Activated CD8-positive, alpha-beta T cell treated with anti-CD3 and anti-CD28 coated beads for 36 hours (primary cell): ENCODE data around the gene EIF2S3. TPM values are rescaled to one million over a fixed set of nuclear protein-coding genes. Genes with fewer than 3 reads are reported as not detected.

Source experiments
- ATAC-seq: fragments of 200-7000 bp; cut with Tn5 transposase; one replicate; pipeline ENCODE4 v1.10.0; 2021; ENCODE audit warnings: mild to moderate bottlenecking, moderate library complexity
- CTCF ChIA-PET: fragments of 350-600 bp; sonication (Branson Sonifier 250); formaldehyde crosslinking; loops from one replicate; lab custom pipeline; 2021; ENCODE audit warnings: antibody characterized with exemption; lab: Charles Lee
- POLR2A ChIA-PET: fragments of 350-600 bp; sonication (Branson Sonifier 250); formaldehyde crosslinking; loops from one replicate; lab custom pipeline; 2021; ENCODE audit warnings: antibody characterized with exemption; lab: Charles Lee
- DNase-seq: peaks from one replicate; pipeline ENCODE4 v3.0.0-alpha.2; 2020
- H3K27ac Mint-ChIP-seq: one replicate; pipeline ENCODE4 v1.8.0; 2021; ENCODE audit warnings: mild to moderate bottlenecking, mixed read lengths
- H3K27me3 Mint-ChIP-seq: one replicate; pipeline ENCODE4 v1.8.0; 2021; ENCODE audit warnings: mixed read lengths
- H3K36me3 Mint-ChIP-seq: one replicate; pipeline ENCODE4 v1.8.0; 2021; ENCODE audit warnings: low read depth, mixed read lengths
- H3K4me1 Mint-ChIP-seq: one replicate; pipeline ENCODE4 v1.8.0; 2021; ENCODE audit warnings: low read depth, mixed read lengths
- H3K4me3 Mint-ChIP-seq: one replicate; pipeline ENCODE4 v1.8.0; 2021; ENCODE audit warnings: mild to moderate bottlenecking, moderate library complexity, mixed read lengths
- H3K9me3 Mint-ChIP-seq: one replicate; pipeline ENCODE4 v1.8.0; 2021; ENCODE audit warnings: mixed read lengths
- intact Hi-C: fragments of 100-400 bp; cut with micrococcal nuclease; formaldehyde crosslinking; loops from one replicate; pipeline ENCODE4 v1.10.0; 2022
- total RNA-seq, 2 experiments: library from RNA; stranded (reverse); gene quantifications; one replicate each; pipeline ENCODE4 v1.2.3, GENCODE V29; 2021
- TF ChIP-seq, protein P1 (sequence below): fragments of 200-600 bp; IDR thresholded peaks from one replicate; pipeline ENCODE4 v1.8.0; 2022; ENCODE audit warnings: antibody characterized with exemption, mild to moderate bottlenecking

The EIF2S3 gene
- total RNA-seq, 2 experiments from 2014 or later = 350 to 366 TPM

DNA sequence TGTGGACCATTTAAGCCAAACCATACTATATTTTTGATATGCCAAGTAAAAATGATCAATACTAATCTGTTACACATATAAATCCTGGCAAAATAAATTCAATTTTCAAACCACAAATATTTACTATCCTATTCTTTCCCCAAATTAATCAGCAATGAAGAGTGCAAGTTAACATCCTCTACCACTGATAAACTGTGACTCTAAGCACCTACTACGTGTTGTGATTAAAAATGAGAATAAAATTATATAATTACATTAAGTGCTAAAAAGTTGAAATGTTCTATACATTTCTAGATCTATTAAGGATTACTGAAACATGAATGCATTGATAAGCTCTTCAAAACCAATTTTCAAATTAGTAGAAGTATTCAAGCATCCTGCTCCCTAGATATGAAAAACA, 31.2 kb upstream of the EIF2S3 start:
- H3K36me3 Mint-ChIP-seq = peaks cover 17% of the 10 kb centered on the region
- no peaks in the 10 kb centered on the region for H3K9me3 Mint-ChIP-seq
- peaks cover 28% of the 10 kb centered on the region for H3K4me1 Mint-ChIP-seq
- TF ChIP-seq, protein P1, sequence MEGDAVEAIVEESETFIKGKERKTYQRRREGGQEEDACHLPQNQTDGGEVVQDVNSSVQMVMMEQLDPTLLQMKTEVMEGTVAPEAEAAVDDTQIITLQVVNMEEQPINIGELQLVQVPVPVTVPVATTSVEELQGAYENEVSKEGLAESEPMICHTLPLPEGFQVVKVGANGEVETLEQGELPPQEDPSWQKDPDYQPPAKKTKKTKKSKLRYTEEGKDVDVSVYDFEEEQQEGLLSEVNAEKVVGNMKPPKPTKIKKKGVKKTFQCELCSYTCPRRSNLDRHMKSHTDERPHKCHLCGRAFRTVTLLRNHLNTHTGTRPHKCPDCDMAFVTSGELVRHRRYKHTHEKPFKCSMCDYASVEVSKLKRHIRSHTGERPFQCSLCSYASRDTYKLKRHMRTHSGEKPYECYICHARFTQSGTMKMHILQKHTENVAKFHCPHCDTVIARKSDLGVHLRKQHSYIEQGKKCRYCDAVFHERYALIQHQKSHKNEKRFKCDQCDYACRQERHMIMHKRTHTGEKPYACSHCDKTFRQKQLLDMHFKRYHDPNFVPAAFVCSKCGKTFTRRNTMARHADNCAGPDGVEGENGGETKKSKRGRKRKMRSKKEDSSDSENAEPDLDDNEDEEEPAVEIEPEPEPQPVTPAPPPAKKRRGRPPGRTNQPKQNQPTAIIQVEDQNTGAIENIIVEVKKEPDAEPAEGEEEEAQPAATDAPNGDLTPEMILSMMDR = no peak
- H3K4me3 Mint-ChIP-seq = peak overlapping the region; percentile 82
- POLR2A ChIA-PET = interaction anchor here (1.3 to 1.5 kb wide), 2 partner anchors 9 to 70 kb away, joined by 3 to 5 read pairs; no protein-coding TSS in a partner anchor
- no peak for ATAC-seq
- no peaks in the 10 kb centered on the region for H3K27me3 Mint-ChIP-seq
- intact Hi-C loops = loop anchor here (5.0 to 10.0 kb wide), 2 partner anchors 71 to 119 kb away; partner anchors contain the start of genes APOO and CXorf58
- H3K27ac Mint-ChIP-seq = peak overlapping the region; percentile 80
- DNase-seq = no peak
- CTCF ChIA-PET = interaction anchor here (1.4 kb wide), 1 partner anchor 115 kb away, joined by 3 read pairs; no protein-coding TSS in a partner anchor

DNA sequence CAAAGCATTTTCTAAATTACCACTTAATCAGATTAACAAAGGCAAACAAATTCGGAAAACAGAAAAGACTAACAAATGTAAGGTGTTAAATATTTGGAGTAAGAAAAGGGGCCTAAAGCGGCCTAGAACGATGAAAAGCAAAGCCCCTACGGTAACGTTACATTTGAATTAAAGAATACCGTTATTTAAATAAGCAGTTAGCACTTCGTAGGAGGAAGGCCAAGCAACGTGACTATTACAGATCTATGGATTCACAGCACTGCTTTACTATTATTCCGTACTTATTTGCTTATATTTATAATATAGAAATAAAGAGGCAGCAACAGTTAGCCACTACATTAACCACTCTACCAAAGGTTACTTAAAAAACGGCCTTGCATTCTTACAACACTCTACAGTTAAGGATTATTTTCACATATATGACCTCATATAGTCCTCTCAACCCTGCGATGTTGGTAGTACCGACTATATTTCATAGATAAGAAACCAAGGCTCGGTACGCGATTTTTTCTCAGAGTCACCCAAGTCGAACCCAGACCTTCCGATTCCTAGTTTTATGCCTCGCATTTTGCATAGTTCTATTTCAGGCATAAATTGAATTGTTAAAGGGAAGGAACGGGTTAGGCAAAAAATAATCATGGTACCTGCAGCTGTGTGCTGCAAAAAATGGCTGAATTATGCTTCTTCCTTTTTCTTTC, 30.6 kb upstream of the EIF2S3 start:
- H3K36me3 Mint-ChIP-seq = peaks cover 17% of the 10 kb centered on the region
- POLR2A ChIA-PET = interaction anchor here (0.6 to 2.7 kb wide), 6 partner anchors 10 to 272 kb away, joined by 3 to 9 read pairs (median 3); no protein-coding TSS in a partner anchor
- intact Hi-C loops = loop anchor here (5.0 to 10.0 kb wide), 2 partner anchors 72 to 119 kb away; partner anchors contain the start of genes APOO and CXorf58

DNA sequence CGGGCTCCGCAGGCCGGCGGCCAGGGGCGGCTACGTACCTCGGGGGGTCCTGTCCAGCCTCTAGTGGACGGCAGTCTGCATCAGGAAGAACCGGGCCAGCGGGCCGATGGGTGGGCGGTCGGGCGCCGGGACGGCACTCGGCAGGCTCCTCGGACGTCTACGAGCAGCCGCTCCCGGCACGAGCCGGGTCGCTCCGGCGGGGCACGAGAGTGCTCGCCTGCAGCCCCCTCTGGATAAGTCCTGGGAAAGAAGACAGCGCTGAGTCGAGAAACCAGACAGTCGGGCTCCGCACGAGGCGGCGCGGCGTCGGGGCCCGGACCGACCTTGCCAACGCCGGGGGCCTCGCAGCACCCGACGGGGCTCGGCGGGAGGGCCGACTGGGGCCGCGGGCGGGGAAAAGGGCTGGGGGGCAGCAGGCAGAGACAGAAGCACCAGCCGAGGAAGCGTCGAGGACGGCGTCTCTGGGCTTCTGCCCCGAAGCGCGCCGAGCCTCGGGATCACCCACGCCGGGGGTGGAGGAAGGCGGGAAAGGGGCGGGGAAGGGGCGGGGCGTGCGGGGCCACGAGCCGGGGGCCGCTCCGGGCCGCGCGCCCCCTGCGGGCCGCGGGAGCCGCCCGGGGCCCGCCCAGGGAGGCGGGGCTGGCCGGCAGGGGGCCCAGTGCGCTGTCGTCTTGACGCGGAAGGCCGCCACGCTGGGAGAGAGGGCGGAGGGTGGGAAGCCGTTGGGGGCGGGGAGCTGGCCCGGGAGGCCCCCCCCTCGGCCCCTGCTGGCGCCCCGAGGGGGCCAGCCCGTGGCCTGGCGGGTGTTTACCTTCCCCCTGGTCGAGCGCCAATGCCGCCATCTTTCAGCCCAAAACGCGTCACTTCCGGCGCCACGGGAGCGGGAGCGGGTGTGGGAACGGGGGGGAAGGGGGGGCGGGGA, 29.7 kb upstream of the EIF2S3 start:
- no peaks in the 10 kb centered on the region for H3K27me3 Mint-ChIP-seq
- H3K4me1 Mint-ChIP-seq = peaks cover 21% of the 10 kb centered on the region
- peak overlapping the region; percentile 80 for H3K27ac Mint-ChIP-seq
- intact Hi-C loops = loop anchor here (5.0 to 10.0 kb wide), 2 partner anchors 73 to 120 kb away; partner anchors contain the start of genes APOO and CXorf58
- TF ChIP-seq, protein P1 = no peak
- H3K9me3 Mint-ChIP-seq = no peaks in the 10 kb centered on the region
- DNase-seq (peak; percentile 86), ATAC-seq (peak; percentile 93)
- ChIA-PET CTCF (interaction anchor here (0.9 to 4.4 kb wide), 5 partner anchors 10 to 124 kb away, joined by 3 to 33 read pairs (median 5); partner anchors contain the start of gene EIF2S3), POLR2A (interaction anchor here (0.6 to 2.7 kb wide), 6 partner anchors 13 to 273 kb away, joined by 3 to 20 read pairs (median 4); partner anchors contain the start of gene EIF2S3)
- peak overlapping the region; percentile 82 for H3K4me3 Mint-ChIP-seq
- peaks cover 14% of the 10 kb centered on the region for H3K36me3 Mint-ChIP-seq

More for the DNA sequence above, 30.6 kb upstream of the EIF2S3 start:
- ATAC-seq (no peak), DNase-seq (no peak)
- CTCF ChIA-PET = interaction anchor here (1.2 to 4.4 kb wide), 3 partner anchors 9 to 115 kb away, joined by 3 to 33 read pairs (median 4); partner anchors contain the start of gene EIF2S3
- Mint-ChIP-seq H3K4me1 (peaks cover 28% of the 10 kb centered on the region), H3K9me3 (no peaks in the 10 kb centered on the region), H3K4me3 (peak overlapping the region; percentile 82), H3K27ac (peak overlapping the region; percentile 80), H3K27me3 (no peaks in the 10 kb centered on the region)
- TF ChIP-seq, protein P1 = no peak

DNA sequence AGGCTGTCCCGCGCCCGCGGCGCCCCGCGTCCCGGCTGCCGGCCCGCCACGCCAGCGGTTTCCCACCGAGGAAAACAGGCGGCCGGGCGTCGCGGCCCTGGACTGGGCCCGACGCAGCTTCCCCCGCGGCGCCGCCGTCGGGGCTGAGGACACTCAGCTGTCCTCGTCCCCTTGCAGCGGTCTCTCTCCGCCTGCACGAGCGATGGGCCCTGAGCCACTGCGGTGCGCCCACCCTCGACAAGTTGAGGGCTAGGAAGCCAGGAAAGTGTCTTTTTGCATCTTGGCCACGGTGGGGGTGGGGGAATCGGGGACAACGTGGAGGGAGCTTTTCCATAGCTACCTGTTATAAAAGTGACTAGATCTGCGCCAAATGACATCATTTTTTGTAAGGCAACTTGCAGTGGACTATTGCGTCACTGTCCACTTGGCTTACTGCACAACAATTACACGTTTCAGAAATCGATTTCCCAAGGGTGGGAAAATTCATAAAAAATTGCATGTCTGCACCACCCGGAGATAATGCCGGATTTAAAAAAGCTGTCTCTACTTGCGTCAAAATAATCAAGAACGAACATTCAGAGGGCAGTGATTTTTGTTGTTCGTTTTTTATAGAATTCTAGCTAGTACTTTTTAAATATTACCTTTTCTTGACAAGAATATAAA, 28.9 kb upstream of the EIF2S3 start:
- TF ChIP-seq, protein P1 = no peak
- POLR2A ChIA-PET = interaction anchor here (1.1 to 2.7 kb wide), 4 partner anchors 14 to 124 kb away, joined by 3 to 20 read pairs (median 6); partner anchors contain the start of gene EIF2S3
- peaks cover 14% of the 10 kb centered on the region for H3K4me1 Mint-ChIP-seq
- intact Hi-C loops = loop anchor here (10.0 kb wide), 1 partner anchor 121 kb away; the partner anchor contains the start of genes APOO and CXorf58
- H3K36me3 Mint-ChIP-seq = peaks cover 13% of the 10 kb centered on the region
- no peaks in the 10 kb centered on the region for H3K27me3 Mint-ChIP-seq
- H3K4me3 Mint-ChIP-seq = peak overlapping the region; percentile 78
- peak; percentile 27 for DNase-seq
- H3K27ac Mint-ChIP-seq = peak overlapping the region; percentile 94
- CTCF ChIA-PET = interaction anchor here (0.9 to 4.4 kb wide), 5 partner anchors 14 to 124 kb away, joined by 3 to 33 read pairs (median 5); partner anchors contain the start of gene EIF2S3
- H3K9me3 Mint-ChIP-seq = no peaks in the 10 kb centered on the region
- peak; percentile 26 for ATAC-seq
